GM21786 (cell line): ENCODE measurements around the gene TBC1D2.
"Not testable (repeated sequence)": the region's sequence is repeated elsewhere in the genome, so short reads cannot be mapped to it uniquely, and the experiment has no call there.

Experiments used
- ATAC-seq: cut with Tn5 transposase; IDR thresholded peaks from one replicate; pipeline ENCODE4 v1.9.1; 2021; ENCODE audit not compliant: unreplicated experiment

TBC1D2 gene

DNA sequence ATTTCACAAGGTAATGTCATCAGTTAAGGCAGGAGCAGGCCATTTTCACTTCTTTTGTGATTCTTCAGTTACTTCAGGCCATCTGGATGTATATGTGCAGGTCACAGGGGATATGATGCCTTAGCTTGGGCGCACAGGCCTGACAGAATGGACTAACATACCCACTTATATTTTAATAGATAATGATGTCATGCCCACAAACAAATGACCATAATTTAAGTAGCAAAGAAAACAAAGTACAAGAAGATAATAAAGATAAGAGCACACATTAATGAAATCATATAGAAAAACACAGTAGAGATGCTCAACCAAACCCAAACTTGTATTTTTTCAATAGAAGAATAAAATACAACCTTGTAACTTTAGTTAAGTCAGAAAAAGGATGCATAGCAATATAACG is 19.7 kb upstream of the TBC1D2 start:
- ATAC-seq, result no peak

DNA sequence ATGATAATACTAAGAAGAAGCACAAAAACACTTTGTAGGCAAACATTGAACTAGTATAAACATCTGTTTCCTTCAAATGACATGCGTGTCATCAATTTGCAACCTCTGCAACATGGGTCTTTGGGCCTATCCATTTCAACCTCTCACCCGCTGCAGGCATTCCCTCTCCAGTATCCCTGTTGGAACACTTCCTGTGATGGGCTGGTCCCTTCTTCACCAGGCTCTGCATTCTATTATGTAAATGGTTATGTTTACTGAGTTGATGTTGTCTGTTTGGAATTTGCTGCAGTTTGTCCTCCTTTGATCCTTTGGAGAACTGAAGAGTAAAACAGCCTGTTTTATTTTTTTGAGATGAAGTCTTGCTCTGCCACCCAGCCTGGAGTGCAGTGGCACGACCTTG is 16.6 kb upstream of the TBC1D2 start:
- ATAC-seq, result no peak

DNA sequence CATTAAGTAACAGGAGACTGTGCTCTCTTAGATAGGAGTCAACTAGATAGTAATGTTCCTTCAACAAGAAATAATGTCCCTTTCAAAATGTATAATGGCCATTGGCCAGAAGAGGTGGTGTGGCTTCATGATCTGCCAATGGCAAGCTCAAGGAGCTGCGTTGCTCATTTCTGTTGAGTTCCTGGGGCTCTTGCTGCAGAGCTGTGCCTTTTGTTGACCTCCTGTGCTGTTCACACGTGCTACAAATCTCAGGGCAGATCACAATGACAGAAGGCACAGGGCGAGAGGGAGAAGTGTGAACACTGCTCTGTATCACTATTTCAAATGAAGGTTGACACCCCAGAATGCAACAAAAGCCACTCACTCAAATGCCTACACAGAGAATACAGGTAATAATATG is 16.0 kb upstream of the TBC1D2 start:
- no peak for ATAC-seq

DNA sequence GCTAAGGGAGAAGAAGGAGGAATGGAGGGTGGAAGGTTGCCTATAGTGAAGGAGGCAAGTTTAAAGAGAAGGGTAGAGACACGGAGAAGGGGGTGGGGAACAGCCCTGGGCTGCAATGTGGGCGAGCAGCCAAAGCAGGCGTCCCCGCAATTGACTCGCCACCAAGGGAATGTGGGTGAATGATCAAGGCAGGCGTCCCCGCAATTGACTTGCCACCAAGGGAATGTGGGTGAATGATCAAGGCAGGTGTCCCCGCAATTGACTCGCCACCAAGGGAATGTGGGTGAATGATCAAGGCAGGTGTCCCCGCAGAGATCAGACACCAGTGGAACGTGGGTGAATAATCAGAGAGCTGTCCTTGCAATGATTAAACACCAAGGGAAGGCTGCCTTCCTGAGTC is 14.8 kb upstream of the TBC1D2 start:
- not testable (repeated sequence) for ATAC-seq

DNA sequence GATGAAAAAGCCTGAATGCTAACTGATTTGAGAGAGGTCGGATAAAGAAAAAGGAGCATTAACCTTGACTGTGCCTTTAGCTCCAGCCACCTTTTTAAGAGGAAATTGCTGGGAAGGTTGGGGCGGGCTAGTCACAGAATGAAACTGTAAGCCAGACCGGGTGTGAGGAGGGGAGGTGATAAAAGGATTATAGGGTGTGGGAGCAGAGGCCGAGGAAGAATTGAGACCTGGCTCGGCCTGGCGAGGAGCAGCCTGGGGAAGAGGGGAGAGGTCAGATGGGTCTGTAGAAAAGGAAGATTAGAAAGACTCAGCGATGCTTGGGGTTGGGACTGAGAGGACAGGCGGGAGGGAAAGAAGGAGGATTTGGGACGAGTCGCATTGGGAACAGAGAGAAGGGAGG is 14.2 kb upstream of the TBC1D2 start:
- not testable (repeated sequence) for ATAC-seq

DNA sequence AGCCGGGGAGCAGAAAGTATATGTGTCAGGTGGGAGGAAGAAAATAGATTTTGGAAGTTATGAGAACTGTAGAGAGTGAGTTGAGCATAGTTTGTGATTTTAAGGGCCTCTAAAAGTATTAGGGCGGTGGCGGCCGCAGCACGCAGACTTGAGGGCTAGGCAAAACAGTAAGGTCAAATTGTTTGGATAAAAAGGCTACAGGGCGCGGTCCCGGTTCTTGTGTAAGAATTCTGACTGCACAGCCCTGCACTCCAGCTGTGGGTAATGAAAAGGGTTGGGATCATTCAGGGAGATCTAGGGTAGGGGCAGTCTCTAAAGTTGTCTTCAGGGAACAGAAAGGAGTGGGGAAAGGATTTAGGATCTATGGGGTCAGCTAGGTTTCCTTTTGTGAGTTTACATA is 12.1 kb upstream of the TBC1D2 start:
- ATAC-seq, result not testable (repeated sequence)

DNA sequence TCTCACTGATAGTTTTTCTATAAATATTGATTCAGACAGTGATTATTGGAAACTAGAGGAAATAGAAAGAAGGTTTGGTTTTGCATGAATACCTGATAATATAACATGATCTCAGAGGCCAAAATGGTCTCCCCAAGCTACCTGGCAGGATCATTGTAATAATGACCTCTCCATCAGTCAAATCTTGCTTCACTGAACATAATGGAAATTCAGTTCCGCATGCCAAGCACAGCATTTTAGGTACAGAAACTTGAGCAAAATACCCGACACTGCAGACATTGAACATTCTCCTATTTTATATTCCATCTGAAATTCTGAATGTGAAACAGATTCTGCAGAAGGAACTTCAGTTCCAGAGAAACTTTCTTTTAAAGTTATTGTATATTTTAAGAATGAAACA is 9.1 kb upstream of the TBC1D2 start:
- no peak for ATAC-seq

DNA sequence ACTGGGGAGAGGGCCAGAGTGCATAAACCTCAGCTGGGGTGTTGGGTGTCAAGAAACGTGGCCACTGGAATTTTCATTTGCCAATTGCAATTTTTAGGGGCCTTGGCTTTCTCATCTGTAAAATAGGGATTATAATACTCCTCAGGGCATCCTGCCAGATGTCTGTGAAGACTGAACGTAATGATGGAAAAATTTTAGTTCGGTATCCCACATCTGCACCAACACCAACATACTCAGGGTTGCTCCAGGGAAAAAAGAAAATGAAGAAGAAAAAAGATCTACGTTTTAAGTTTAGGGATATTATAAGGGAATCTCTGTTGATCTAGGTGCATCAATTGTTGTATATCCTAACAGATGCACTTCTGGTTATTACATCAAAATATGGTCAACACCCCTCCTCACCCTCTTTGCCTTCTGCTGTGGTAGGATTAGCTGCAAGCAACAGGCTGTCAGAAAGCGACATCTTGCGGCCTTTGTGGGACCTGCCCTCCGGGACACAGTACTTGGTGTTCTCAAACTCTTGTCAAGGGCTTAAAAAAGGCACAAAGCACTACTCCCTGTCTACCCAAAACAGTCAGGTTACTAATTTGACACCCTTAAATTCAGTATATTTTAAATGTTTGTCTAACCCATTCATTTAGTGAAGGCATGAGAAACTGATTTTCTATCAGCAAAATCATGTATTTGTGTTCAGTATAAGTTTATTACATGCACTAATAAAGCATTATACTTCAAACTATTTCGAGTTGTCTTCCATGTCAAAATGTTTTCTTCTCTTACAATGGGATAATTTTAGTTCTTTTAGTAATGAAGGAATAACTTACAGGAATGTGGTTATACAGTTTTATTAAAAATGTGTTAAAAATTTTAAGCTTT is 8.3 kb upstream of the TBC1D2 start:
- ATAC-seq, result peak; percentile 68

DNA sequence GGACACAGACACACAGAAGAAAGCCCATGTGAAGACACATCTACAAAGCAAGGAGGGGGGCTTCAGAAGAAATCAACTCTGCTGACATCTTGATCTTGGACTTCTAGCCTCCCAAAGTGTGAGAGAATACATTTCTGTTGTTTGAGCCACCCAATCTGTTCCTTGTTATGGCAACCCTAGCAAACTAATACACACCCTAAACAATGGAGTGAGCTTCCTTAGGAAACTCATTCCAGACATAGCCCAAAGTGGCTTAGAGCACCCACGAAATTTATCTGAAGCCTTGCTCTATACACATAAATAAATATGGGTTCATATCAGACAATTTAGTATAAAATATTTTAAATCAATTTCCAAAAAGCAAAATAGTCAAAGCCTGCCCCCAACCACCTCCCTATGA is 7.6 kb upstream of the TBC1D2 start:
- ATAC-seq, result no peak

DNA sequence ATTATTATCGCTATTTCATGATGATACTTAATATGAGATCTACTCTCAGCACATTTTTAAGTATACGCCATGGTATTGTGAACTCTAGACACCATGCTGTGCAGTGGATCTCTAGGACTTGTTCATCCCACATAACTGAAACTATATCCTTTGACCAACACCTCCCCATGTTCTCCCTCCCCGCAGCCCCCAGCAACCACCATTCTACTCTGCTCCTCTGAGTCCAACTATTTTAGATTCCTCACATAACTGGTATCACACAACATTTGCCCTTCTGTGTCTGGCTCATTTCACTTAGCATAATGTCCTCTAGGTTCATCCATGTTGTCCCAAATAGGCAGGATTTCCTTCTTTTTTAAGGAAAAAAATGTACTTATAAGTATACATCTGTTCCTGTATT is 6.6 kb upstream of the TBC1D2 start:
- ATAC-seq, result no peak

DNA sequence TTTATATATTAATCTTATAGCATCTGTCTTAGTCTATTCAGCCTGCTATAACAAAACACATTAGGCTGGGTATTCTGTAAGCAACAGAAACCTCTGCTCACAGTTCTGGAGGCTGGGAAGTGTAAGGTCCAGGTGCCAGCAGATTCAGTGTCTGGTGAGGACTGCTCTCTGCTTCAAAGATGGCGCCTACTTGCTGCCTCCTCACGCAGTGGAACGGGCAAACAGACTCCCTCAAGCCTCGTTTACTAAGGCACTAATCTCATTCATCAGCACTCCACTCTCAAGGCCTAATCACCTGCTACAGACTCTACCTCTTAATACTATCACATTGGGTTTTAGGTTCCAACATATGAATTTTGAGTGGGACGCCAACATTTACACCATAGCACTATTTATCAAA is 5.2 kb upstream of the TBC1D2 start:
- no peak for ATAC-seq

DNA sequence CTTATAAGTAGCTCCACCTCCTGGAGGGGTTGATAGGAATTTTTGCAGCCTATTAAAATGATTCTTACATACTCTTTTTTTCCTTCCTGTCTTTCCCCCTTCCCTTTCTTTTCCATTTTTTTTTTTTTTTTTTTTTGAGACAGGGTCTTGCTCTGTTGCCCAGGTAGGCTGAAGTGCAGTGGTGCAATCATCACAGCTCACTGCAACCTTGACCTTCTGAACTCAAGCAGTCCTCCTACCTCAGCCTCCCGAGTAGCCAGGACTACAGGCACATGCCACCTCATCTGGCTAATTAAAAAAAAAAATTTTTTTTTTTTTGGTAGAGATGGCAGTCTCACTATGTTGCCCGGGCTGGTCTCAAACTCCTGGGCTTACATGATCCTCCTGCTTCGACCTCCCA is 4.3 kb upstream of the TBC1D2 start:
- ATAC-seq, result no peak

DNA sequence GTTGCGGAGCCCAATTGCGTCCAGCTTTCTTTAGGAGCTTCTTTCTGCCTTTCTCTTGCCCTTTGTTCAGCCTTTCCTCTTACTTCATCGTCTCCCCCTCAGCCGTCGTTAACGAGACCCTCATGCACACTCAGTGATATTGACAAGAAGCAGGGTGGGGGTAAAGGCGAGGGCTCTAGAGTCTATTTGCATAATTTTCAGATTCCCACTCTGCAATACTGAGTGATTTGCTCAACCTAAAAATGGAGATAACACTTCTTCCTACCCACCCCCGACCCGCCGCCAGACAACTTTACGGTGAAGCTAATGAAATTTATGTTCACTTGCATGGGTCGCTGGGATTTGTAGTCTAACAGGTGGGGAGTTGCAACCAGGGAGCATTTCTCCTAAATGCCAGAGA is 1.3 kb upstream of the TBC1D2 start:
- no peak for ATAC-seq

DNA sequence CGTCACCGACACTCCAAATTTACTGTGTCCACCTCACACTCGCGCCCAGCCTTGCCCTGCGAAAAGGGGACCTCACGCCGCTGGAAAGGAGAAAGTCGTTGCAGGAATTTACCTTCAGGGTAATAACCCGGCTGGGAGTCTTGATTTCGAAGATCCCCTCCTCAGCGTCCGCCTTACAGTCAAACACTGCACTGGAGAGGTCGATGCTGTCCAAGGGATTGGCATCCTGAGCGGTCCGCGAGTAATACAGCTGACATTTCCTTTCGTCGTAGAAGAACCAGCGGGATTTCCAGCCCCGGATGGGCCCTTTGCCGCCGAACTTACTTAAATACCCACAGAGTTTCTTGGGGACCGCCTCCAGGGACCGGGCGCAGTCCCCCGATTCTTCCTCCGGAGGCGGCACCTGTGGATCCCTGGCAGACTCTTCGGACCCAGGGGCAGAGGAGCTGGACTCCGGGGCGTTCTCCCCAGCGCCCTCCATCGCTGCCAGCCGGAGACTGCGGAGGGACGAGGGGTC is 330 bp downstream of the TBC1D2 start:
- peak; percentile 23 for ATAC-seq

DNA sequence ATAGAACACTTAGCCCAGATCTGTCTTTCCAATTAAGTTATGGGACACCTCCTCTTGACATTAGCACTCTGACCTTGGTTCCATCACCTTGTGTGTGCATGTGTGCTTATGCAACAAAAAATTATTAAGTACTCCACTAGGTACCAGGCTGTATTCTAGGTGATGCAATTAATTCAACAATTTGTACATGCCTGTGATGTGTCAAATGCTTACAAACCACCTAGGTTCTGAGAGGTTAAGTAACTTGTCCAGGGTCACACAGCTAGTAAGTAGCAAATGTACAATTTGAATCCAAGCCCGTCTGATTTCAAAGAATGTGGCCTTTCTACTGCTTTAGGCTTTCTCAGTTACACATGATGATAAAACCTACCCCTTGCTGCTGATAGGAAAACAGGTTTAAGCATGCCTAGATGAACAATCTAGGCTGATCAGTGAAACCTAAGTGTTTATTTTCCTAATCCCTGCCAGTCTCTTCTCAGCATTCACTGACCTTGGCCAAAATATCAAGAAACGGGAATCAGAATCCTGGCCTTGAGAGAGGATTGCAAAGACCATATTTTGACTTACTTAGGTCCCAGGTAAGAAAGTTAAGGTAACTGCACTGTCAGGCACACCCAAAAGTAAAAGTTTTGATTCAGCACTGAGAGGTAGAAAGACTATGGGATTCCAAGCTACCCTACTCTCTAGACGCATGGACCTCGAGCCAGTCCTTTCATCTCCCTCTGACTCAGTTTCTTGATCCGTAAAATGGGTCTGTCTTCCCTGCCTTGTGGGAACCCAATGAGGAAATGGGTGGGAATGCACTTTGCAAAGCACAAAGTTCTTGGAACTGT is 1.0 kb downstream of the TBC1D2 start:
- no peak for ATAC-seq

DNA sequence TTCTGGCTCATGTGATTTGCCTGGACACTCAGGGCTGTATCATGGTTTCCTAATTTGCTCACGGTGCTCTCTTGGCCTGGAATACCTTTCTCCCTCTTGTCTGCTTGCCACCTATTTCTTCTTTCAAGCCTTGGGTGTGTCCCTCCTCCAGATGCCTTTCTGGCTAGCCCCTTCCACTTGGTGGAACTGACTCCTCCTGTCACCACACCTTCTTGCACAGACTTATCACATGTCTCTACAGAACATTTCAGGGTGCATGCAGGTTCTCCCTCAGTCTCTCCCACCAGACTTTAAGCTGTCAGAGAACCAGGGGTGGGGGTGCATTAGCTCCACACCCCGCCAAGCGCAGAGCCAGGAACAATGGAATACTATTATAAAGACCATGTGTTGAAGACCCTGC is 1.9 kb downstream of the TBC1D2 start:
- ATAC-seq, result no peak

DNA sequence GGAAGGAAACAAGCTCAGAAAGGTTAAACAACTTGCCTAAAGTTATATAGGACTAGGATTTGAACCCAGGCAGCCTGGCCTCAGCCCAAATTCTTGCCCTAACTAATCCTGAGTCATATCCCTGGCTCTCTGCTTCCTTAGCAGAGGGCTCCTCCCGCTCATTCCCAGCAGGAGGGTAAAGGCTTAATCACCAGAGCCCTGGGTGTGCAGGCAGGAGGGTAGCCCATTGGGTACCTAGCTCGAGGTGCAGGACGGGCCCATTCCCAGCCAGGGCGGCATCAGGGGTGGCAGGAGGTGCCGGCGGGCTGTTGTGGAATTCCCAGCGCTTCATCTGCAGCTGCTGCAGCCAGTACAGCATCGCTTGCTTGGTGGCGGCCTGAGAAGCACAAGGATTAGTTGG is 3.9 kb downstream of the TBC1D2 start:
- ATAC-seq, result no peak

DNA sequence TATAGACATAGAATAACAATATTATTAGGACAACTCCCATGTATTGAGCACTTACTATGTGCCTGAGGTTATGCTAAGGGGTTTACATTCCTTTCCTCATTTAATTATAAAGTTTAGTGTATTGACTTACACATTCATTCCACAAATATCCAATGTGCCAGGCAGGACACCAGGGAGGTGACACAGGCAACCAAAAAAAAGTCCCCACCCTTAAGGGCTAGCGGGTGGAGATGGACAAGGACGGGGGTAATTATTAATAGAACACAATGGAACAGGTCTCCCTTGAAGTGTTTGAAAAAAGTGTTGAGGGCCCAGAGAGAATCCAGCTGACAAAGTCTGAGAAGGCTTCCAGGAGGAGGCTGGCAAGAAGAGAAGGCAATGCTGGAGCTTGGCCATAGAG is 5.7 kb downstream of the TBC1D2 start:
- ATAC-seq, result no peak

DNA sequence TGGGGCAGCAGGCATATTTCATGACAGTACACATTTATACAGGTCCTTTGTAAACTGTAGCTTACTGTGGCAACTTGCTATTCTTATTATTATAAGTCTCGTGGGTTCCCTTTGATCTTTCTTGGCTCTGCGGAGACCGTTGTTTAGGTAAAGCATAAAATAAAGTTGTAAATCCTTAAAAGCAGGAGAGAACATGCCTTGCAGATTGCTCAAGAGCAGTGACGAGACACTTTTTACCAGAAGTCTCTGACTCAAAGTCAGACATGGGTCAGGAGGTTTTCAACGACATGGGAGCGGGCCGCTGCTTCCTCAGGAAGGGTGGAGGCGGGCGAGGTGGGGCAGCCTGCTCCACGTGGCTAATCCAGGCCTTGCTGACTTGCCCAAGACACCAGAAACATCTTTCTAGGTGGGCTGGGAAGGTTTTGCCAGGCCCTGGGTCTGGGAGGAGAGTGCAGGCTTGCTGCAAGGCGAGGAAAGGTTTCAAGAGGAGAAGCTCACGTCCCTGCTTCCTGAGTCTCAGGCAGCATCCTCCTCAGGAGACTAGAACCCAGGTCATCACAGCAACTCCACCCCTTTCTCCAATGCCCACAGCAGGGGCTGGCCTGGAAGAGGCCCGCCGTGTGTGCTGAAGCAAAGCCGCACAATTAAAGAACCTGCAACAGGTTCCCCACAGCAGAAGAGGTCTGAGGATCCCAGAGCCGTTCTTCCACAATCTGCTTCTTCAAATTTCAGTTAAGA is 6.5 kb downstream of the TBC1D2 start:
- no peak for ATAC-seq

DNA sequence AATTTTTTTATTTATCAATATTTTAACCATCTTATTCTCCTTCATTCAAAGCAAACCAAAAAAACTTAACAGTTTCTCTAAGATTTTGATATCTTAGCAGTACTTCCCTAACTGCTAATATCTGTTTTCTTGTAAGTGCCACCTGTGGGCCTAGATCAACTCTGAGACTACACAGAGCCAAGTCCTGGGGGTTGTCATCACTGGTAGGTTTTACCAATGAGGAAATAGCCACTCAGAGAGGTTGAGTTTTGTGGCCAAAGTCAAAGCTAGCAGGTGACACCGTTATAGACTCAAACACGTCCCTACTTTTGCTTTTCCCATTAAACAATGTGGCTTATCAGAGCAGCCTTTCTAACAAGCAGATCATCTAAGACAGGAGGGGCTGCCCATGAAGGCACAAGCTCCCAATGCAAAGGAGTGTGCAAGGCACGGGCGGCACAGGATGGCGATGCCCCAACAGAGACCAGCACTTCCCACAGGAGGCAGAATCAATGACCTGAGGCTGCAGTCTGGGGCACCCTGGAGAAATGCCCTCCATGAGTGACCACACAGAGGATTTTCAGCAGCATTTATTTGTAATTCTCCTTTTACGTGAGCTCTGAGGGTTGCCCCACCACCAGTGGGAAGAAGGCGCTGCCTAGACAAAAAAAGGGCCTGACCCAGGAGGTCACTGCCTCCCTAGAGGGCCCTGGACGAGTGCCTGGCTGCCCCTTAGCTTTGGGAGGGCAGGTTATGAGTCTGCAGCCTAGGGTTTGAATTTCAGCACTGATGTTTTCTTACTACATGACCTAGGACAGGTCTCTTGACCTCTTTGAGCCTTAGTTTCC is 7.4 kb downstream of the TBC1D2 start:
- ATAC-seq, result no peak

DNA sequence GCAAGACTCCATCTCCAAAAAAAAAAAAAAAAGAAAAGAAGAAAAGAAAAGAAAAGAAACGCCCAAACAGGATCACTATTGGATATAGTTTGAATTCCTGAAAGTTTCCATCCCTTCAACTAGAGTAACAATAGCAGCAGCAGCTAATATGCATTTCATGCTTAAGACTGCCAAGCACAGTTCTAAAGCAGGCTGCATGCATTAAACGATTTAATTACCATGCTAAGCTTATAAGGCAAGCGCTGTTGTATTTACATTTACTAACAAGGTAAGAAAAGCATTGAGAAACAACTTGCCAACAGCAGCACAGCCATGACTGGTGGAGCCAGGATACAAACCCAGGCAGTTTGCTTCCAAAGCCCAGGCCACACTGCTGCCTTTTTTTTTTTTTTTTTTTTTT is 13.0 kb downstream of the TBC1D2 start:
- ATAC-seq, result no peak
